ENCODE data around the gene LRRC25.
"Not testable (repeated sequence)": the region's sequence is repeated elsewhere in the genome, so short reads cannot be mapped to it uniquely, and the experiment has no call there.

LRRC25 gene

GRCh38 chr19:18379803-18380747 lies 17.3 kb downstream of the LRRC25 start:
- no peak for DNase-seq (ENCODE audit: low read depth)

- no peak for DNase-seq (ENCODE audit: low read depth)
Measured at GRCh38 chr19:18377026-18377425, 20.4 kb downstream of the LRRC25 start.

- DNase-seq (ENCODE audit: low read depth), result peak; percentile 24
Measured at GRCh38 chr19:18373892-18374629, 23.4 kb downstream of the LRRC25 start.

GRCh38 chr19:18373407-18373891 lies 24.0 kb downstream of the LRRC25 start:
- no peak for DNase-seq (ENCODE audit: low read depth)

GRCh38 chr19:18368504-18369222 lies 28.8 kb downstream of the LRRC25 start:
- no peak for DNase-seq (ENCODE audit: low read depth)

GRCh38 chr19:18366021-18366435 lies 31.4 kb downstream of the LRRC25 start:
- DNase-seq (ENCODE audit: low read depth), result no peak

- DNase-seq (ENCODE audit: low read depth), result no peak
Measured at GRCh38 chr19:18364826-18365528, 32.4 kb downstream of the LRRC25 start.

- not testable (repeated sequence) for DNase-seq (ENCODE audit: low read depth)
Measured at GRCh38 chr19:18364277-18364825, 33.1 kb downstream of the LRRC25 start.

- no peak for DNase-seq (ENCODE audit: low read depth)
Measured at GRCh38 chr19:18363787-18364186, 33.6 kb downstream of the LRRC25 start.

- no peak for DNase-seq (ENCODE audit: low read depth)
Measured at GRCh38 chr19:18362934-18363542, 34.4 kb downstream of the LRRC25 start.

GRCh38 chr19:18361646-18362045 lies 35.8 kb downstream of the LRRC25 start:
- DNase-seq (ENCODE audit: low read depth), result no peak

- no peak for DNase-seq (ENCODE audit: low read depth)
Measured at GRCh38 chr19:18357041-18357440, 40.4 kb downstream of the LRRC25 start.

- not testable (repeated sequence) for DNase-seq (ENCODE audit: low read depth)
Measured at GRCh38 chr19:18354743-18355142, 42.7 kb downstream of the LRRC25 start.

GRCh38 chr19:18353378-18354005 lies 43.9 kb downstream of the LRRC25 start:
- no peak for DNase-seq (ENCODE audit: low read depth)

- no peak for DNase-seq (ENCODE audit: low read depth)
Measured at GRCh38 chr19:18351544-18351943, 45.9 kb downstream of the LRRC25 start.

GRCh38 chr19:18350490-18350889 lies 46.9 kb downstream of the LRRC25 start:
- no peak for DNase-seq (ENCODE audit: low read depth)

GRCh38 chr19:18349524-18350128 lies 47.8 kb downstream of the LRRC25 start:
- DNase-seq (ENCODE audit: low read depth), result no peak

- DNase-seq (ENCODE audit: low read depth), result not testable (repeated sequence)
Measured at GRCh38 chr19:18348818-18349339, 48.5 kb downstream of the LRRC25 start.

GRCh38 chr19:18348171-18348570 lies 49.3 kb downstream of the LRRC25 start:
- no peak for DNase-seq (ENCODE audit: low read depth)

- no peak for DNase-seq (ENCODE audit: low read depth)
Measured at GRCh38 chr19:18346091-18346490, 51.3 kb downstream of the LRRC25 start.

All from stimulated activated CD8-positive, alpha-beta memory T cell treated with anti-CD3 and anti-CD28 coated beads, Interleukin-15, amount 100 ng/mL, for 1 hour (primary cell).